Mesendoderm (in vitro differentiated cells): ENCODE measurements around the gene ATXN7L1.

ENCODE experiments used
- DNase-seq: peaks from one replicate; pipeline ENCODE4 v3.0.0; 2013
- H2AK5ac ChIP-seq: 2 replicates; pipeline ENCODE4 v1.6.1; 2013; ENCODE audit warnings: low read length, inconsistent platforms
- H2BK120ac ChIP-seq: 2 replicates; pipeline ENCODE4 v1.6.1; 2013; ENCODE audit warnings: low read depth, mild to moderate bottlenecking, low read length, moderate library complexity, mixed read lengths
- H2BK15ac ChIP-seq: replicated peaks from 2 replicates; pipeline ENCODE4 v1.6.1; 2013; ENCODE audit warnings: low read depth, mild to moderate bottlenecking, moderate library complexity
- H2BK5ac ChIP-seq: 2 replicates; pipeline ENCODE4 v1.6.1; 2013; ENCODE audit warnings: low read length, inconsistent platforms
- H3K18ac ChIP-seq: 2 replicates; pipeline ENCODE4 v1.6.1; 2013; ENCODE audit warnings: mild to moderate bottlenecking, low read length, mixed read lengths
- H3K23ac ChIP-seq: one replicate; pipeline ENCODE4 v1.6.1; 2013; ENCODE audit warnings: low read length
- H3K27ac ChIP-seq: 2 replicates; pipeline ENCODE4 v1.5.1; 2013; ENCODE audit warnings: low read depth, mild to moderate bottlenecking, inconsistent platforms, low read length, moderate library complexity
- H3K27me3 ChIP-seq: 2 replicates; pipeline ENCODE4 v1.6.1; 2013; ENCODE audit warnings: low read length, control low read depth, mild to moderate bottlenecking, inconsistent platforms; ENCODE audit not compliant: insufficient read depth, poor library complexity
- H3K36me3 ChIP-seq: 2 replicates; pipeline ENCODE4 v1.6.1; 2013; ENCODE audit warnings: low read length, inconsistent platforms; ENCODE audit not compliant: control insufficient read depth, insufficient read depth
- H3K4ac ChIP-seq: one replicate; pipeline ENCODE4 v1.6.1; 2013; ENCODE audit warnings: low read depth, mild to moderate bottlenecking, low read length, moderate library complexity
- H3K4me1 ChIP-seq: 2 replicates; pipeline ENCODE4 v1.6.1; 2013; ENCODE audit warnings: low read depth, low read length, inconsistent platforms; ENCODE audit not compliant: control insufficient read depth
- H3K4me2 ChIP-seq: 2 replicates; pipeline ENCODE4 v1.6.1; 2013; ENCODE audit warnings: low read length
- H3K4me3 ChIP-seq: 2 replicates; pipeline ENCODE4 v1.5.1; 2013; ENCODE audit warnings: mild to moderate bottlenecking, low read length
- H3K56ac ChIP-seq: one replicate; pipeline ENCODE4 v1.6.1; 2013; ENCODE audit warnings: low read length
- H3K79me1 ChIP-seq: 2 replicates; pipeline ENCODE4 v1.6.1; 2013; ENCODE audit warnings: low read length, inconsistent platforms
- H3K79me2 ChIP-seq: 2 replicates; pipeline ENCODE4 v1.6.1; 2013; ENCODE audit warnings: mild to moderate bottlenecking, low read length; ENCODE audit not compliant: control insufficient read depth, insufficient read depth
- H3K9ac ChIP-seq: 2 replicates; pipeline ENCODE4 v1.6.1; 2013; ENCODE audit warnings: low read length, inconsistent platforms
- H4K5ac ChIP-seq: one replicate; pipeline ENCODE4 v1.6.1; 2013; ENCODE audit warnings: low read length
- H4K8ac ChIP-seq: one replicate; pipeline ENCODE4 v1.6.1; 2013; ENCODE audit warnings: low read depth, mild to moderate bottlenecking, control low read depth, low read length, moderate library complexity
- WGBS: extraction: QIAGEN DNeasy Blood & Tissue Kit; methylation state at CpG from one replicate; pipeline ENCODE4 v1.1.7; 2013; ENCODE audit warnings: low lambda C conversion rate, missing lambda C conversion rate; ENCODE audit not compliant: insufficient coverage; ENCODE audit errors: extremely low coverage; 5-methylcytosine and 5-hydroxymethylcytosine counted together

The ATXN7L1 gene

GRCh38 chr7:105708763-105709080, 167.7 kb downstream of the ATXN7L1 start:
- Histone ChIP-seq H3K18ac (no peak overlapping the region), H2AK5ac (no peak overlapping the region), H4K5ac (no peak overlapping the region), H3K9ac (no peak overlapping the region), H3K4me2 (no peak overlapping the region), H3K56ac (no peak overlapping the region), H3K36me3 (no peaks in the 10 kb centered on the region), H3K79me1 (no peaks in the 10 kb centered on the region), H2BK5ac (no peak overlapping the region), H3K4ac (no peak overlapping the region), H3K23ac (no peak overlapping the region), H3K4me3 (no peak overlapping the region), H2BK15ac (no peak overlapping the region), H3K4me1 (peaks cover 10% of the 10 kb centered on the region), H2BK120ac (no peak overlapping the region), H4K8ac (no peak overlapping the region), H3K27ac (no peak overlapping the region), H3K79me2 (no peaks in the 10 kb centered on the region), H3K27me3 (no peaks in the 10 kb centered on the region)
- WGBS, result no CpG with 5 or more reads among the region's 4 CpGs
- no peak for DNase-seq

- H3K18ac ChIP-seq, result no peak overlapping the region
- no peak overlapping the region for H2AK5ac ChIP-seq
- no CpG with 5 or more reads among the region's 9 CpGs for WGBS
- no peak overlapping the region for H2BK15ac ChIP-seq
- no peak overlapping the region for H4K5ac ChIP-seq
- no peak overlapping the region for H3K4ac ChIP-seq
- no peak overlapping the region for H4K8ac ChIP-seq
- H3K9ac ChIP-seq, result no peak overlapping the region
- no peak overlapping the region for H3K23ac ChIP-seq
- H3K4me1 ChIP-seq, result peaks cover 10% of the 10 kb centered on the region
- H3K27ac ChIP-seq, result no peak overlapping the region
- no peak for DNase-seq
- no peak overlapping the region for H3K4me3 ChIP-seq
- no peak overlapping the region for H2BK5ac ChIP-seq
- no peak overlapping the region for H3K4me2 ChIP-seq
- H2BK120ac ChIP-seq, result no peak overlapping the region
- H3K79me1 ChIP-seq, result no peaks in the 10 kb centered on the region
- H3K56ac ChIP-seq, result peak overlapping the region; percentile 17
- no peaks in the 10 kb centered on the region for H3K36me3 ChIP-seq
- H3K79me2 ChIP-seq, result no peaks in the 10 kb centered on the region
- no peaks in the 10 kb centered on the region for H3K27me3 ChIP-seq
Measured at GRCh38 chr7:105707967-105708762, 168.2 kb downstream of the ATXN7L1 start.

GRCh38 chr7:105707381-105707780, 169.0 kb downstream of the ATXN7L1 start:
- H2BK15ac ChIP-seq, result no peak overlapping the region
- peak overlapping the region; percentile 43 for H3K18ac ChIP-seq
- peaks cover 10% of the 10 kb centered on the region for H3K4me1 ChIP-seq
- H3K27ac ChIP-seq, result no peak overlapping the region
- H3K56ac ChIP-seq, result peak overlapping the region; percentile 66
- H2AK5ac ChIP-seq, result no peak overlapping the region
- H3K27me3 ChIP-seq, result no peaks in the 10 kb centered on the region
- H2BK5ac ChIP-seq, result peak overlapping the region; percentile 10
- no peak overlapping the region for H3K4ac ChIP-seq
- no peak overlapping the region for H3K4me3 ChIP-seq
- H3K9ac ChIP-seq, result no peak overlapping the region
- WGBS, result no CpG with 5 or more reads among the region's 3 CpGs
- H2BK120ac ChIP-seq, result no peak overlapping the region
- H3K23ac ChIP-seq, result no peak overlapping the region
- no peaks in the 10 kb centered on the region for H3K79me1 ChIP-seq
- H3K4me2 ChIP-seq, result no peak overlapping the region
- no peak overlapping the region for H4K8ac ChIP-seq
- H3K36me3 ChIP-seq, result no peaks in the 10 kb centered on the region
- H4K5ac ChIP-seq, result no peak overlapping the region
- no peak for DNase-seq
- no peaks in the 10 kb centered on the region for H3K79me2 ChIP-seq

- DNase-seq, result no peak
- Histone ChIP-seq H3K27me3 (no peaks in the 10 kb centered on the region), H3K27ac (no peak overlapping the region), H2BK5ac (no peak overlapping the region), H3K4ac (no peak overlapping the region), H3K4me3 (no peak overlapping the region), H3K56ac (peak overlapping the region; percentile 58), H2AK5ac (peak overlapping the region; percentile 60), H4K5ac (no peak overlapping the region), H2BK15ac (no peak overlapping the region), H3K23ac (no peak overlapping the region), H2BK120ac (no peak overlapping the region), H4K8ac (no peak overlapping the region), H3K9ac (no peak overlapping the region), H3K79me1 (no peaks in the 10 kb centered on the region), H3K4me1 (peaks cover 10% of the 10 kb centered on the region), H3K79me2 (no peaks in the 10 kb centered on the region), H3K18ac (no peak overlapping the region), H3K4me2 (no peak overlapping the region), H3K36me3 (no peaks in the 10 kb centered on the region)
- no CpG with 5 or more reads among the region's 7 CpGs for WGBS
Measured at GRCh38 chr7:105705427-105705826, 171.0 kb downstream of the ATXN7L1 start.

- peak overlapping the region; percentile 97 for H3K4ac ChIP-seq
- no peaks in the 10 kb centered on the region for H3K36me3 ChIP-seq
- H4K8ac ChIP-seq, result no peak overlapping the region
- DNase-seq, result no peak
- H3K9ac ChIP-seq, result no peak overlapping the region
- H3K56ac ChIP-seq, result peak overlapping the region; percentile 67
- no peaks in the 10 kb centered on the region for H3K27me3 ChIP-seq
- no peak overlapping the region for H2BK120ac ChIP-seq
- no peak overlapping the region for H3K4me3 ChIP-seq
- WGBS, result no CpG with 5 or more reads among the region's 10 CpGs
- peak overlapping the region; percentile 73 for H3K18ac ChIP-seq
- H2BK5ac ChIP-seq, result peak overlapping the region; percentile 22
- H3K27ac ChIP-seq, result no peak overlapping the region
- H2AK5ac ChIP-seq, result peak overlapping the region; percentile 93
- no peaks in the 10 kb centered on the region for H3K79me2 ChIP-seq
- H3K79me1 ChIP-seq, result no peaks in the 10 kb centered on the region
- no peak overlapping the region for H3K23ac ChIP-seq
- no peak overlapping the region for H2BK15ac ChIP-seq
- H3K4me1 ChIP-seq, result peaks cover 14% of the 10 kb centered on the region
- H4K5ac ChIP-seq, result no peak overlapping the region
- H3K4me2 ChIP-seq, result no peak overlapping the region
Measured at GRCh38 chr7:105703207-105703930, 173.0 kb downstream of the ATXN7L1 start.
